Osteocyte (in vitro differentiated cells): ENCODE measurements around the gene GTF3A. TPM values are rescaled to one million over a fixed set of nuclear protein-coding genes. Genes with fewer than 3 reads are reported as not detected.
A peak's percentile ranks its signal among the peaks of the same experiment; 100 is the strongest.

Source experiments
- DNase-seq: peaks from one replicate; pipeline ENCODE4 v3.0.0; 2021; ENCODE audit warnings: mixed read lengths; ENCODE audit not compliant: unreplicated experiment; ENCODE audit errors: extremely low spot score
- H3K27ac Mint-ChIP-seq: one replicate; pipeline ENCODE4 v1.8.0; 2021; ENCODE audit warnings: mild to moderate bottlenecking, mixed read lengths; ENCODE audit not compliant: unreplicated experiment
- H3K27me3 Mint-ChIP-seq: one replicate; pipeline ENCODE4 v1.8.0; 2021; ENCODE audit warnings: mixed read lengths; ENCODE audit not compliant: unreplicated experiment
- H3K36me3 Mint-ChIP-seq: one replicate; pipeline ENCODE4 v1.8.0; 2021; ENCODE audit warnings: mixed read lengths; ENCODE audit not compliant: unreplicated experiment
- H3K4me1 Mint-ChIP-seq: one replicate; pipeline ENCODE4 v1.8.0; 2021; ENCODE audit warnings: mixed read lengths; ENCODE audit not compliant: unreplicated experiment
- H3K4me3 Mint-ChIP-seq: one replicate; pipeline ENCODE4 v1.8.0; 2021; ENCODE audit warnings: mild to moderate bottlenecking, moderate library complexity, mixed read lengths; ENCODE audit not compliant: unreplicated experiment
- H3K9me3 Mint-ChIP-seq: one replicate; pipeline ENCODE4 v1.8.0; 2021; ENCODE audit warnings: mixed read lengths; ENCODE audit not compliant: unreplicated experiment
- total RNA-seq: library from RNA; stranded (reverse); gene quantifications from 2 replicates; pipeline ENCODE4 v1.2.1, GENCODE V29; 2021
- TF ChIP-seq, protein P1 (sequence below): fragments of 200-600 bp; sonication (generic); IDR thresholded peaks from 2 replicates; pipeline ENCODE4 v1.5.0; 2021; ENCODE audit warnings: antibody characterized with exemption, mild to moderate bottlenecking, moderate library complexity

The GTF3A gene
- total RNA-seq, 1 donor from 2014 or later: 67.0 TPM

DNA sequence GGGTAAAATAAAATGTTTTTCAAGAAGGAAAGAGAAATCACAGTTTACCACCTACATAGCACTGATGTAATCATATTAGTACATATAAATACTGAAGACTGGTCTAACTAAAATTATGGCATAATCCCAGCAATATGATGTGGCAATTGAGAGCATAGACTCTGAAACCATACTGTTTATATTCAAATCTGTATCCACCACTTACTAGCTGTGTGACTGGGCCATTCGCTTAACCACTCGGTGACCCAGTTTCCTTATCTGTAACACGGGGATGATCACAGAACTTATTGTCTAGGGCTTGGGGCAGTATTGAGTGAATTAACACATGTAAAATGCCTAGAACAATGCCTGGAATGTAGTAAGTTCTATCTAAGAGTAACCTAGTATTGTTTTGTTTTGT is 13.1 kb upstream of the GTF3A start:
- Mint-ChIP-seq H3K4me1 (no peaks in the 10 kb centered on the region), H3K4me3 (no peak overlapping the region), H3K9me3 (peaks cover 8% of the 10 kb centered on the region), H3K27ac (no peak overlapping the region), H3K36me3 (no peaks in the 10 kb centered on the region), H3K27me3 (peaks cover 80% of the 10 kb centered on the region)
- TF ChIP-seq, protein P1, sequence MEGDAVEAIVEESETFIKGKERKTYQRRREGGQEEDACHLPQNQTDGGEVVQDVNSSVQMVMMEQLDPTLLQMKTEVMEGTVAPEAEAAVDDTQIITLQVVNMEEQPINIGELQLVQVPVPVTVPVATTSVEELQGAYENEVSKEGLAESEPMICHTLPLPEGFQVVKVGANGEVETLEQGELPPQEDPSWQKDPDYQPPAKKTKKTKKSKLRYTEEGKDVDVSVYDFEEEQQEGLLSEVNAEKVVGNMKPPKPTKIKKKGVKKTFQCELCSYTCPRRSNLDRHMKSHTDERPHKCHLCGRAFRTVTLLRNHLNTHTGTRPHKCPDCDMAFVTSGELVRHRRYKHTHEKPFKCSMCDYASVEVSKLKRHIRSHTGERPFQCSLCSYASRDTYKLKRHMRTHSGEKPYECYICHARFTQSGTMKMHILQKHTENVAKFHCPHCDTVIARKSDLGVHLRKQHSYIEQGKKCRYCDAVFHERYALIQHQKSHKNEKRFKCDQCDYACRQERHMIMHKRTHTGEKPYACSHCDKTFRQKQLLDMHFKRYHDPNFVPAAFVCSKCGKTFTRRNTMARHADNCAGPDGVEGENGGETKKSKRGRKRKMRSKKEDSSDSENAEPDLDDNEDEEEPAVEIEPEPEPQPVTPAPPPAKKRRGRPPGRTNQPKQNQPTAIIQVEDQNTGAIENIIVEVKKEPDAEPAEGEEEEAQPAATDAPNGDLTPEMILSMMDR: no peak
- no peak for DNase-seq

DNA sequence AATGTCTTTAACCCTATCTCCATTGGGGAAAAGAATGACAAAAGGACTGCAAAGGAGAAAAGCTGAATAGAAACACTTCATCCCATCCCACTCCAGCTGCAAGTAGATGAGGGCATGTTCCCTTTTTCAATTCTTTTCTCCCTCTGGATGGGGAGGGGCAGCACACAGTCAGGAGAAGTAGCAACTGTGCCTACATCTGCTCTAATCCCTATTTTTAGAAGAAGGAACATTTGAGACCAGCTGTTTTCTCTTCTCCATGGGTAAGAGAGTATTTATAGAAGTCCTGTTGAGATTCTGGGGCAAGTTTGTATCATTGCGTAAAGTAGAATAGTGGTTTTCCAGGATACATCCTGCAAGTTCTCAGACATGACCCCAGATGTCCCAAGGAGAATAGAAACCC is 9.3 kb upstream of the GTF3A start:
- no peaks in the 10 kb centered on the region for H3K4me1 Mint-ChIP-seq
- peaks cover 63% of the 10 kb centered on the region for H3K27me3 Mint-ChIP-seq
- H3K27ac Mint-ChIP-seq: no peak overlapping the region
- no peak for DNase-seq
- H3K4me3 Mint-ChIP-seq: no peak overlapping the region
- no peaks in the 10 kb centered on the region for H3K36me3 Mint-ChIP-seq
- TF ChIP-seq, protein P1: no peak
- H3K9me3 Mint-ChIP-seq: peaks cover 2% of the 10 kb centered on the region

- Mint-ChIP-seq H3K27me3 (peaks cover 38% of the 10 kb centered on the region), H3K27ac (no peak overlapping the region), H3K36me3 (no peaks in the 10 kb centered on the region), H3K4me1 (peaks cover 5% of the 10 kb centered on the region), H3K4me3 (no peak overlapping the region), H3K9me3 (no peaks in the 10 kb centered on the region)
- DNase-seq: no peak
- TF ChIP-seq, protein P1: no peak
Observed at GRCh38 chr13:27419328-27419727, 5.1 kb upstream of the GTF3A start.

GRCh38 chr13:27421101-27421871 is 3.1 kb upstream of the GTF3A start:
- H3K27ac Mint-ChIP-seq: no peak overlapping the region
- no peak overlapping the region for H3K4me3 Mint-ChIP-seq
- no peak for DNase-seq
- no peaks in the 10 kb centered on the region for H3K9me3 Mint-ChIP-seq
- no peaks in the 10 kb centered on the region for H3K36me3 Mint-ChIP-seq
- TF ChIP-seq, protein P1: no peak
- H3K27me3 Mint-ChIP-seq: peaks cover 19% of the 10 kb centered on the region
- H3K4me1 Mint-ChIP-seq: peaks cover 20% of the 10 kb centered on the region

GRCh38 chr13:27423333-27423732 is 1.1 kb upstream of the GTF3A start:
- TF ChIP-seq, protein P1: no peak
- no peak for DNase-seq
- Mint-ChIP-seq H3K27me3 (peaks cover 10% of the 10 kb centered on the region), H3K36me3 (peaks cover 6% of the 10 kb centered on the region), H3K4me1 (peaks cover 30% of the 10 kb centered on the region), H3K4me3 (peak overlapping the region; percentile 75), H3K9me3 (no peaks in the 10 kb centered on the region), H3K27ac (no peak overlapping the region)
